Pons (tissue), 1 donor: Measurements from ENCODE around the gene GYG2.
"Not testable (repeated sequence)": the region's sequence is repeated elsewhere in the genome, so short reads cannot be mapped to it uniquely, and the experiment has no call there.

ENCODE experiments used
- DNase-seq: peaks from one replicate; pipeline ENCODE4 v3.0.0-alpha.2; 2016; ENCODE audit warnings: low spot score

The GYG2 gene

GRCh38 chrX:2871831-2872230 is 43.1 kb downstream of the GYG2 start:
- DNase-seq: no peak

- DNase-seq: no peak
These were observed 44.0 kb downstream of the GYG2 start for GRCh38 chrX:2872671-2873277.

GRCh38 chrX:2874222-2875135 is 45.7 kb downstream of the GYG2 start:
- no peak for DNase-seq

- no peak for DNase-seq
These were observed 46.4 kb downstream of the GYG2 start for GRCh38 chrX:2875136-2875481.

GRCh38 chrX:2875798-2876399 is 47.2 kb downstream of the GYG2 start:
- no peak for DNase-seq

GRCh38 chrX:2878563-2878962 is 49.8 kb downstream of the GYG2 start:
- DNase-seq: no peak

- no peak for DNase-seq
These were observed 50.9 kb downstream of the GYG2 start for GRCh38 chrX:2879670-2880069.

- DNase-seq: no peak
These were observed 55.0 kb downstream of the GYG2 start for GRCh38 chrX:2883770-2884169.

- DNase-seq: no peak
These were observed 59.6 kb downstream of the GYG2 start for GRCh38 chrX:2888309-2888708.

- no peak for DNase-seq
These were observed 60.4 kb downstream of the GYG2 start for GRCh38 chrX:2889045-2889605.

GRCh38 chrX:2889706-2890490 is 61.2 kb downstream of the GYG2 start:
- not testable (repeated sequence) for DNase-seq

GRCh38 chrX:2890536-2891460 is 62.1 kb downstream of the GYG2 start:
- DNase-seq: not testable (repeated sequence)

- DNase-seq: no peak
These were observed 64.1 kb downstream of the GYG2 start for GRCh38 chrX:2892816-2893215.

- DNase-seq: no peak
These were observed 66.2 kb downstream of the GYG2 start for GRCh38 chrX:2894885-2895292.

GRCh38 chrX:2897311-2897689 is 68.6 kb downstream of the GYG2 start:
- no peak for DNase-seq

GRCh38 chrX:2897690-2898623 is 69.2 kb downstream of the GYG2 start:
- DNase-seq: not testable (repeated sequence)

- no peak for DNase-seq
These were observed 70.2 kb downstream of the GYG2 start for GRCh38 chrX:2898846-2899512.

- DNase-seq: no peak
These were observed 72.8 kb downstream of the GYG2 start for GRCh38 chrX:2901367-2902036.

- DNase-seq: no peak
These were observed 74.1 kb downstream of the GYG2 start for GRCh38 chrX:2902841-2903240.
